Smooth muscle cell (in vitro differentiated cells): ENCODE data around the gene GAK. TPM values are rescaled to one million over a fixed set of nuclear protein-coding genes. Genes with fewer than 3 reads are reported as not detected.

Experiments used
- DNase-seq: peaks from one replicate; lab custom pipeline; 2025; ENCODE audit not compliant: unreplicated experiment; lab: John Stamatoyannopoulos, UW
- H2AFZ ChIP-seq: fragments of 200-600 bp; sonication (generic); 2 replicates; pipeline ENCODE4 v1.6.0; 2016; ENCODE audit warnings: antibody characterized with exemption, low read depth, mild to moderate bottlenecking
- H3F3A ChIP-seq: fragments of 200-600 bp; sonication (generic); 2 replicates; pipeline ENCODE4 v1.6.0; 2017; ENCODE audit warnings: antibody characterized with exemption, low read depth
- H3K27ac ChIP-seq: fragments of 200-600 bp; sonication (generic); 2 replicates; pipeline ENCODE4 v1.5.1; 2016; ENCODE audit warnings: low read depth, mild to moderate bottlenecking
- H3K27me3 ChIP-seq: fragments of 200-600 bp; sonication (generic); 2 replicates; pipeline ENCODE4 v1.6.1; 2016; ENCODE audit warnings: low read depth, mild to moderate bottlenecking
- H3K36me3 ChIP-seq: fragments of 200-600 bp; sonication (generic); 2 replicates; pipeline ENCODE4 v1.5.1; 2016; ENCODE audit warnings: low read depth
- H3K4me1 ChIP-seq: fragments of 200-600 bp; sonication (generic); 2 replicates; pipeline ENCODE4 v1.5.1; 2016; ENCODE audit warnings: low read depth
- H3K4me2 ChIP-seq: fragments of 200-600 bp; sonication (generic); 2 replicates; pipeline ENCODE4 v1.6.0; 2016; ENCODE audit warnings: mild to moderate bottlenecking
- H3K4me3 ChIP-seq: fragments of 200-600 bp; sonication (generic); 2 replicates; pipeline ENCODE4 v1.5.1; 2016; ENCODE audit warnings: mild to moderate bottlenecking
- H3K79me2 ChIP-seq: fragments of 200-600 bp; sonication (generic); 2 replicates; pipeline ENCODE4 v1.6.0; 2016; ENCODE audit warnings: low read depth, mild to moderate bottlenecking
- H3K9ac ChIP-seq: fragments of 200-600 bp; sonication (generic); 2 replicates; pipeline ENCODE4 v1.6.0; 2016; ENCODE audit warnings: low read depth
- H3K9me3 ChIP-seq: fragments of 200-600 bp; sonication (generic); replicated peaks from 2 replicates; pipeline ENCODE4 v1.5.1; 2016; ENCODE audit warnings: low read depth
- H4K20me1 ChIP-seq: fragments of 200-600 bp; sonication (generic); 2 replicates; pipeline ENCODE4 v1.6.0; 2016; ENCODE audit warnings: low read depth
- WGBS: methylation state at CpG from one replicate; pipeline ENCODE4 v1.1.7; 2016; ENCODE audit warnings: low lambda C conversion rate; 5-methylcytosine and 5-hydroxymethylcytosine counted together
- polyA plus RNA-seq: library from polyadenylated mRNA; unstranded; fragments of >200 nt; fragmentation: Nextera tagmentation; extraction: Ambion mirVana; gene quantifications from 2 replicates; pipeline ENCODE4 v1.2.1, GENCODE V29; 2016
- total RNA-seq: library from RNA; depleted of rRNA; stranded (reverse); fragments of >200 nt; gene quantifications from 2 replicates; pipeline ENCODE4 v1.2.3, GENCODE V29; 2014
- TF ChIP-seq, protein P1 (sequence below): fragments of 200-600 bp; sonication (generic); IDR thresholded peaks from 2 replicates; pipeline ENCODE4 v1.5.1; 2017; ENCODE audit warnings: borderline replicate concordance, mild to moderate bottlenecking, antibody characterized with exemption; ENCODE audit not compliant: insufficient read depth, poor library complexity, severe bottlenecking

Gene GAK
- total and polyA plus RNA-seq, 2 experiments from 2014 or later = 56.2 to 85.4 TPM

GRCh38 chr4:851701-852430 lies 80.2 kb downstream of the GAK start:
- H3K79me2 ChIP-seq = no peaks in the 10 kb centered on the region
- no peak overlapping the region for H3K4me3 ChIP-seq
- H3K36me3 ChIP-seq = no peaks in the 10 kb centered on the region
- no peaks in the 10 kb centered on the region for H3F3A ChIP-seq
- H3K4me2 ChIP-seq = no peak overlapping the region
- WGBS = 98% methylated on average over 31 of the region's 33 CpGs
- TF ChIP-seq, protein P1, sequence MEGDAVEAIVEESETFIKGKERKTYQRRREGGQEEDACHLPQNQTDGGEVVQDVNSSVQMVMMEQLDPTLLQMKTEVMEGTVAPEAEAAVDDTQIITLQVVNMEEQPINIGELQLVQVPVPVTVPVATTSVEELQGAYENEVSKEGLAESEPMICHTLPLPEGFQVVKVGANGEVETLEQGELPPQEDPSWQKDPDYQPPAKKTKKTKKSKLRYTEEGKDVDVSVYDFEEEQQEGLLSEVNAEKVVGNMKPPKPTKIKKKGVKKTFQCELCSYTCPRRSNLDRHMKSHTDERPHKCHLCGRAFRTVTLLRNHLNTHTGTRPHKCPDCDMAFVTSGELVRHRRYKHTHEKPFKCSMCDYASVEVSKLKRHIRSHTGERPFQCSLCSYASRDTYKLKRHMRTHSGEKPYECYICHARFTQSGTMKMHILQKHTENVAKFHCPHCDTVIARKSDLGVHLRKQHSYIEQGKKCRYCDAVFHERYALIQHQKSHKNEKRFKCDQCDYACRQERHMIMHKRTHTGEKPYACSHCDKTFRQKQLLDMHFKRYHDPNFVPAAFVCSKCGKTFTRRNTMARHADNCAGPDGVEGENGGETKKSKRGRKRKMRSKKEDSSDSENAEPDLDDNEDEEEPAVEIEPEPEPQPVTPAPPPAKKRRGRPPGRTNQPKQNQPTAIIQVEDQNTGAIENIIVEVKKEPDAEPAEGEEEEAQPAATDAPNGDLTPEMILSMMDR = no peak
- H3K27me3 ChIP-seq = no peaks in the 10 kb centered on the region
- H4K20me1 ChIP-seq = no peaks in the 10 kb centered on the region
- no peaks in the 10 kb centered on the region for H3K4me1 ChIP-seq
- no peak overlapping the region for H2AFZ ChIP-seq
- no peak overlapping the region for H3K9ac ChIP-seq
- no peak overlapping the region for H3K27ac ChIP-seq
- DNase-seq = no peak
- H3K9me3 ChIP-seq = no peaks in the 10 kb centered on the region

GRCh38 chr4:850323-850945 lies 81.7 kb downstream of the GAK start:
- H3F3A ChIP-seq = no peaks in the 10 kb centered on the region
- H3K4me1 ChIP-seq = no peaks in the 10 kb centered on the region
- no peak for DNase-seq
- no peaks in the 10 kb centered on the region for H3K79me2 ChIP-seq
- no peaks in the 10 kb centered on the region for H3K27me3 ChIP-seq
- H3K9ac ChIP-seq = no peak overlapping the region
- 98% methylated on average over 15 of the region's 18 CpGs for WGBS
- no peaks in the 10 kb centered on the region for H4K20me1 ChIP-seq
- no peak overlapping the region for H3K4me3 ChIP-seq
- no peak overlapping the region for H3K4me2 ChIP-seq
- no peaks in the 10 kb centered on the region for H3K36me3 ChIP-seq
- H3K27ac ChIP-seq = no peak overlapping the region
- TF ChIP-seq, protein P1 = no peak
- no peak overlapping the region for H2AFZ ChIP-seq
- H3K9me3 ChIP-seq = no peaks in the 10 kb centered on the region

DNA sequence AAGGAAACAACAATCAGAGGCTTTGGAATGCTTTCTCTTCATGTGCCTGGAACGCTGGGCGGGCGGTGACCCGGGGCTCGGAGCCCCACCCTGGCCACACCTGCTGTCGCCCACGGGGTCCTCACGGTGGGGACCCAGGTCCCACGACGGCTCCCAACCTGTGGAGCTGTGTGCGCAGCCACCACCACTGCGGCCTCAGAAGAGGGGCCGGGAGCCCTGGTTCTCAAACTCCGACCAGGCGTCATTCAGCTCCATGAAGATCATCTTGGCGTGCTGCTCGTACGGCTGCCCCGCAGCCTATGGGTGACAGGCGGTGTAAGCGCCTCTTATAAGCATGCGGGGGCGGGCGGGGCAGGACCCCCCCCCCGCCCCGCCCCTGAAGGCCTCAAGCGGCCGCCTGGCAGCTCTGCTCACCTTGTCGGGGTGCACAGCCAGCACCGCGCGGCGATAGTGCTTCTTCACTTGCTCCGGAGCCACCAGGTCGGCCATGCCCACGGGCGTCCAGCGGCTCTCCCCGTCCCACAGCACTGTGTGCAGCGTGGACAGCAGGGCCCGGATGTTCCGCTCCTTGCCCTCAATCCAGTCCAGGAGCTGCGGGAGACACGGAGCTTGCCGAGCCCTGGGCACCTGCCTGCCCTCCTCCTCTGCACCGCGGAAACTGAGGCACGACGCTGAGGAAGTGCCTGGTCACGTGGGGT lies 82.5 kb downstream of the GAK start:
- TF ChIP-seq, protein P1 = no peak
- Histone ChIP-seq H3K36me3 (no peaks in the 10 kb centered on the region), H3K79me2 (no peaks in the 10 kb centered on the region), H3K9ac (no peak overlapping the region), H3F3A (no peaks in the 10 kb centered on the region), H2AFZ (no peak overlapping the region), H3K4me2 (no peak overlapping the region), H3K9me3 (no peaks in the 10 kb centered on the region), H3K4me3 (no peak overlapping the region), H4K20me1 (no peaks in the 10 kb centered on the region), H3K27ac (no peak overlapping the region), H3K4me1 (no peaks in the 10 kb centered on the region), H3K27me3 (no peaks in the 10 kb centered on the region)
- DNase-seq = no peak
- WGBS = 96% methylated on average over 37 of the region's 50 CpGs
